ENCODE results near the gene C1orf74.

DNA sequence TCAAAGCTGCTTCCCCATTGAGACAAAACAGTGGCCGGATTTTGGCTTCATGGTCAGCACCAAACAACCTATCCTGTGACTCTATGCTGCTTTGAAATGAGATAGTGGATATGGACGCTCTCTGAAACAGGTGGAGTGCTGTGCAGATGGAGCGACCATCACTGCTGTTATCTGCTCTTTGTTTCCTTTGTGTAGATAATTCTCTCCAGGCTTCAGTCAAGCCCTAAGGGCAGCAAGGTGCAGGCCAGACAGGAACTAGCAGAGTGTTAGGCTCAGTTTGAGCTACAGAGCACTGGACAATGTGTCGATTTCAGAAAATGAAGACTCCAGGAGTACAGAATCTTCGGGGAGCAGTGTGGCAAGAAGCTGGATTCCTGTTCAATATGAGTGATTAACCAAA lies 26.4 kb upstream of the C1orf74 start:
- TF ChIP-seq, protein P1, sequence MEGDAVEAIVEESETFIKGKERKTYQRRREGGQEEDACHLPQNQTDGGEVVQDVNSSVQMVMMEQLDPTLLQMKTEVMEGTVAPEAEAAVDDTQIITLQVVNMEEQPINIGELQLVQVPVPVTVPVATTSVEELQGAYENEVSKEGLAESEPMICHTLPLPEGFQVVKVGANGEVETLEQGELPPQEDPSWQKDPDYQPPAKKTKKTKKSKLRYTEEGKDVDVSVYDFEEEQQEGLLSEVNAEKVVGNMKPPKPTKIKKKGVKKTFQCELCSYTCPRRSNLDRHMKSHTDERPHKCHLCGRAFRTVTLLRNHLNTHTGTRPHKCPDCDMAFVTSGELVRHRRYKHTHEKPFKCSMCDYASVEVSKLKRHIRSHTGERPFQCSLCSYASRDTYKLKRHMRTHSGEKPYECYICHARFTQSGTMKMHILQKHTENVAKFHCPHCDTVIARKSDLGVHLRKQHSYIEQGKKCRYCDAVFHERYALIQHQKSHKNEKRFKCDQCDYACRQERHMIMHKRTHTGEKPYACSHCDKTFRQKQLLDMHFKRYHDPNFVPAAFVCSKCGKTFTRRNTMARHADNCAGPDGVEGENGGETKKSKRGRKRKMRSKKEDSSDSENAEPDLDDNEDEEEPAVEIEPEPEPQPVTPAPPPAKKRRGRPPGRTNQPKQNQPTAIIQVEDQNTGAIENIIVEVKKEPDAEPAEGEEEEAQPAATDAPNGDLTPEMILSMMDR (conservative IDR thresholded peaks at IDR 0.05 in 1 of 2, IDR thresholded peaks at IDR 0.05 in 1 of 2; ENCODE audit: extremely low read depth in 1 of 2, insufficient read depth in 1 of 2, low read depth in 1 of 2, low read length in 2 of 2), result no peak
- TF ChIP-seq EZH2 (IDR thresholded peaks at IDR 0.05; ENCODE audit: borderline replicate concordance, low read length), result no peak
